ENCODE data around the gene KRT8. TPM values are rescaled to one million over a fixed set of nuclear protein-coding genes. Genes with fewer than 3 reads are reported as not detected.
A peak's percentile ranks its signal among the peaks of the same experiment; 100 is the strongest.

KRT8 gene
- total RNA-seq, 3 donors from 2014 or later: 1,334 to 4,222 (median 3,664) TPM

DNA sequence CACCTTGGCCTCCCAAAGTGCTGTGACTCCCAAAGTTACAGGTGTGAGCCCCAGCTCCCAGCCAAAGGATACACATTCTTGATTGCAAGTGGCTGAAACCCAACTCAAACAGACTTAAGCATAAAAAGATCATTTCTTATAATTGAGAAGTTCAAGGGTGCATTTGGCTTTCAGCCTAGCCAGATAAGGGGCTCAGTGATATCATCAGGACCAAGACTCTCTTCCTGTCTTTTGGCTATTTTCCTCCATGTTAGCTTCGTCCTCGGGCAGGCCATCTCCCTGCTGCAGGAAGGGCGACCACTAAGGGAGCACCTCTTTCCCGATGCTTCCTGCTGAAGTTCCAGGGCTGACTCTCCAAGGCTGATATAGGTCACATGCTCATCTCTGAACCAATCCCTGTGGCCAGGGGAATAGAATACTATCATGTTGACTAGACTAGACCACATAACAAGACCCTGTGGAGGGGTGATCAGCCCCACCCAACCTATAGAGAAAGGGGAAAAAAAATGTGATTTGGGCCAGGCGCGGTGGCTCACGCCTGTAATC is 9.8 kb upstream of the KRT8 start:
- ATAC-seq (no peak), DNase-seq (no peak)
- Histone ChIP-seq H3K4me1 (ENCODE audit: low read depth) (peaks cover 30% of the 10 kb centered on the region), H3K9me3 (no peaks in the 10 kb centered on the region), H3K36me3 (ENCODE audit: low read depth) (no peaks in the 10 kb centered on the region), H3K4me3 (no peak overlapping the region)
- TF ChIP-seq, protein P1, sequence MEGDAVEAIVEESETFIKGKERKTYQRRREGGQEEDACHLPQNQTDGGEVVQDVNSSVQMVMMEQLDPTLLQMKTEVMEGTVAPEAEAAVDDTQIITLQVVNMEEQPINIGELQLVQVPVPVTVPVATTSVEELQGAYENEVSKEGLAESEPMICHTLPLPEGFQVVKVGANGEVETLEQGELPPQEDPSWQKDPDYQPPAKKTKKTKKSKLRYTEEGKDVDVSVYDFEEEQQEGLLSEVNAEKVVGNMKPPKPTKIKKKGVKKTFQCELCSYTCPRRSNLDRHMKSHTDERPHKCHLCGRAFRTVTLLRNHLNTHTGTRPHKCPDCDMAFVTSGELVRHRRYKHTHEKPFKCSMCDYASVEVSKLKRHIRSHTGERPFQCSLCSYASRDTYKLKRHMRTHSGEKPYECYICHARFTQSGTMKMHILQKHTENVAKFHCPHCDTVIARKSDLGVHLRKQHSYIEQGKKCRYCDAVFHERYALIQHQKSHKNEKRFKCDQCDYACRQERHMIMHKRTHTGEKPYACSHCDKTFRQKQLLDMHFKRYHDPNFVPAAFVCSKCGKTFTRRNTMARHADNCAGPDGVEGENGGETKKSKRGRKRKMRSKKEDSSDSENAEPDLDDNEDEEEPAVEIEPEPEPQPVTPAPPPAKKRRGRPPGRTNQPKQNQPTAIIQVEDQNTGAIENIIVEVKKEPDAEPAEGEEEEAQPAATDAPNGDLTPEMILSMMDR (IDR thresholded peaks at IDR 0.05): no peak
- intact Hi-C loops (cut with DNase I, micrococcal nuclease): no loop called here

DNA sequence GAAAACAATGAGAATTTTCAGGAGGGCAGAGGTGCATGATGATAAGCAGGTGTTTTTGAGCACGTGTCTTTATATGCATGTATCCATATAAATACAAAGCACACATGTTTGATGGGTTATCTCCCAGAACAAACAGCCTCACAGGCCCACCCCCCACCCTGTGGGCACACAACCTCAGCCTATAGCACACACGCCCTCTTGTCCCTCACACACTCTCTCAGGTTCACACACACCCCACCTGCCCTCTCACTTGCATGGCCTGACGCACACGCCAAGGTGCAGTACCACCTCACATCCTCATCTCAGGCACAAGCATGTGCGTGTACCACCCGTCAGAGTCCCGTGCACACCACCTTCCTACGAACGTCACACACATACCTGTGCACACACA is 8.6 kb upstream of the KRT8 start:
- peaks cover 35% of the 10 kb centered on the region for H3K4me1 ChIP-seq (ENCODE audit: low read depth)
- DNase-seq: peak; percentile 79 to 86 (median 80)

DNA sequence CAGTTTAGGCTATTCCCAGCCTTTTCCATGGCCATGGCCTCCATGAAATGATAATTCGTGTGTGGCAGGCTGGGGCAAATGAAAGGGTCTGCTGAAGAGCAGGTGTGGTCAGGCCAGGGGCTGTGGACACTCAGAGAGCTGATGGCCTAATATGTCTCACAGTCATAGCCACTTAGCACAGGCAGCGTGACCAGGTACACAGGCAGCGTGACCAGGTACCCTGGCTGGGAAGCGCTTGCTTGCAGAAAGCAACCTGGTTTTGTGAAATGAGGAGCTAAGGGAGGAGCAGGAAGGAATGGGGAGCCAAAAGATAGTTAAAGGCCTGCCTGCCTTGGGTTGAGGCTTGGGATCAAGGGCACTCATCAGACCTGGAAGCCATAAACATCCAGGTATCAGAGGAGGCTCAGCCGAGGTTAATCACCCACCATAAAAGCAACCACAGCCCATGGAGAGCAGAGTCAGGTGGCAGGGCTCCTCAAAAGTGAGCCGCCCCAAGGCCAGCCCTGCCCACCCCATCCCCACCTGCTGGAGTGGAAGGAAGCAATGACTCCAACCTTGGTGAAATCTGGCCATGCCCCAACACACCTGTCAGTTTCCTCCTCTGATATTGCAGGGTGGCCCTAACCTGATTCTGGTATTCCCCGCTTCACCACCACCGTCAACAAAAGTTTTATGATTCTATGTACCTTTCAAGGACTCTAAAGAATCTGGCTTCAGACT is 8.0 kb upstream of the KRT8 start:
- intact Hi-C loops (cut with DNase I, micrococcal nuclease): no loop called here
- DNase-seq: peak; percentile 90 to 93 (median 93)
- H3K36me3 ChIP-seq (ENCODE audit: low read depth): no peaks in the 10 kb centered on the region
- H3K4me1 ChIP-seq (ENCODE audit: low read depth): peaks cover 40% of the 10 kb centered on the region
- ATAC-seq: peak; percentile 82
- no peaks in the 10 kb centered on the region for H3K9me3 ChIP-seq
- TF ChIP-seq, protein P1 (IDR thresholded peaks at IDR 0.05): no peak
- no peak overlapping the region for H3K4me3 ChIP-seq

More for the DNA sequence above, 8.6 kb upstream of the KRT8 start:
- no peaks in the 10 kb centered on the region for H3K36me3 ChIP-seq (ENCODE audit: low read depth)
- H3K4me3 ChIP-seq: no peak overlapping the region
- intact Hi-C loops (cut with DNase I, micrococcal nuclease): no loop called here
- TF ChIP-seq, protein P1 (IDR thresholded peaks at IDR 0.05): no peak
- peak; percentile 76 for ATAC-seq
- no peaks in the 10 kb centered on the region for H3K9me3 ChIP-seq

DNA sequence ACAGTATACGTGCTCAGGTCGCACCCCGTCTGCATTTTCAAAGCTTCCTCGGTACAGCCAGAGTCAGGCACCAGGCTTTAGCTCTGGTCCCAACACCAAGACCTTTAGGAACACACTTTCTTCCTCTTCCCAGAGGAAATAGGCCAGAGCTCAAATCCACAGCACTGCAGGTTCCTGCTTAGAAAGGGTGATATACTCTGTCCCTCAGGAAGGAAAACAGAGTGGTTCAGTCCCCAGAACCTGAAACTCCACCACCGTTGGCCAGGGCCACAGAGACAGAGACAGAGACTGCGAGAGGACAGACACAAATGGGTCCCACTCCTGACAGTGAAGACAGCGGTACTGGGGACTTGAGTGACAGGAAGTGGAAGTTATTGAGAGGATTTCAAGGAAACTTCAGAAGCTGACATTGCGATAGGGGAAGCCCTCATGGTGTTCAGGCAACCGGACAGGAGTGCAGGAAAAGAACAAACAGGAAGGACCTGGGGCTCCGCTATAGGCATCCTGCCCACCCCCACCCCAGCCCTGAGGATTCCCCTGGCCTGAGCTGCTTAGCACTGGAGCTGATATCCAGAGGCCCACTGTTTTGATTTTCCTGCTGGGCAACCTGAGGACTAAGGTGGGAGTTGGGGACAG is 5.5 kb upstream of the KRT8 start:
- DNase-seq (no peak), ATAC-seq (no peak)
- Histone ChIP-seq H3K9me3 (no peaks in the 10 kb centered on the region), H3K36me3 (ENCODE audit: low read depth) (no peaks in the 10 kb centered on the region), H3K4me3 (no peak overlapping the region), H3K4me1 (ENCODE audit: low read depth) (peaks cover 61% of the 10 kb centered on the region)
- intact Hi-C loops (cut with DNase I, micrococcal nuclease): no loop called here
- TF ChIP-seq, protein P1 (IDR thresholded peaks at IDR 0.05): no peak

DNA sequence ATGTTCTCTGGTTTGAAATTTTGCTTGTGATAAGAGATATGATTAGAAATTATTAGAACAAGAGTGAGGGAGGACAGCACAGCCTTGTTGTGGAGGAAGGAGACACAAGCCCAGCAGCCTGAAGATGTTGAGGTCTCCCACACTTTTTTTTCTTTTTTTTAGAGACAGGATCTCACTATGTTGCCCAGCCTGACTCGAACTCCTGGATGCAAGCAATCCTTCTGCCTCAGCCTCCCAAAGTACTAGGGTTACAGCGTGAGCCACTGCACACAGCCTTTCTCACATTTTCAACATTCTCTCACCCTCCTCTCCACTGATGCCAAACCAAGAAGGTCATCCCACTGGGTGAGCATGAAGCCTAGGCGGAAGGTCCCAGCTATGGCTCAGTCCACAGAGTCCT is 4.9 kb upstream of the KRT8 start:
- Histone ChIP-seq H3K36me3 (ENCODE audit: low read depth) (no peaks in the 10 kb centered on the region), H3K4me3 (no peak overlapping the region), H3K9me3 (no peaks in the 10 kb centered on the region), H3K4me1 (ENCODE audit: low read depth) (peaks cover 65% of the 10 kb centered on the region)
- intact Hi-C loops (cut with DNase I, micrococcal nuclease): no loop called here
- DNase-seq (no peak), ATAC-seq (no peak)
- TF ChIP-seq, protein P1 (IDR thresholded peaks at IDR 0.05): no peak

All from mucosa of descending colon (tissue), 3 donors.